Epithelial cell of esophagus (primary cell): ENCODE measurements around the gene PAX2.
A peak's percentile ranks its signal among the peaks of the same experiment; 100 is the strongest.

Experiments used
- DNase-seq: peaks from one replicate; pipeline ENCODE4 v3.0.0; 2010; ENCODE audit warnings: low read depth
- H3K4me3 ChIP-seq: 2 replicates; pipeline ENCODE4 v1.5.1; 2011; ENCODE audit warnings: mild to moderate bottlenecking, low read length, control low read depth
- CTCF ChIP-seq: IDR thresholded peaks from 2 replicates; pipeline ENCODE4 v1.5.1; 2011; ENCODE audit warnings: low read depth, mild to moderate bottlenecking, low read length, control low read depth, inconsistent platforms; ENCODE audit not compliant: insufficient read depth; ENCODE audit errors: missing control alignments

The PAX2 gene

GRCh38 chr10:100826661-100826982 is 81.2 kb downstream of the PAX2 start:
- H3K4me3 ChIP-seq = peak overlapping the region; percentile 38
- TF ChIP-seq CTCF = no peak
- DNase-seq = no peak

- peak; percentile 29 for TF ChIP-seq CTCF
- H3K4me3 ChIP-seq = peak overlapping the region; percentile 38
- DNase-seq = peak; percentile 25
These were observed 81.8 kb downstream of the PAX2 start for GRCh38 chr10:100826983-100827818.

- H3K4me3 ChIP-seq = no peak overlapping the region
- no peak for DNase-seq
- TF ChIP-seq CTCF = no peak
These were observed 82.7 kb downstream of the PAX2 start for GRCh38 chr10:100827819-100828737.

- no peak for DNase-seq
- no peak overlapping the region for H3K4me3 ChIP-seq
These were observed 83.3 kb downstream of the PAX2 start for GRCh38 chr10:100828738-100829096.

GRCh38 chr10:100829097-100829870 is 83.9 kb downstream of the PAX2 start:
- no peak for TF ChIP-seq CTCF
- no peak overlapping the region for H3K4me3 ChIP-seq
- no peak for DNase-seq

More at GRCh38 chr10:100828738-100829096, 83.3 kb downstream of the PAX2 start:
- no peak for TF ChIP-seq CTCF

- TF ChIP-seq CTCF = no peak
- no peak overlapping the region for H3K4me3 ChIP-seq
- DNase-seq = no peak
These were observed 84.7 kb downstream of the PAX2 start for GRCh38 chr10:100829933-100830727.
